ENCODE data around the gene CYGB.

Gene CYGB

GRCh38 chr17:76536511-76537287, 810 bp downstream of the CYGB start:
- no peak overlapping the region for H2AFZ ChIP-seq (ENCODE audit: low read depth, low read length)
- no peak overlapping the region for H2AK5ac ChIP-seq (ENCODE audit: low read length, severe bottlenecking)
- peak overlapping the region; percentile 94 to 100 for H3K18ac ChIP-seq (ENCODE audit: low read depth in 1 of 2, low read length in 2 of 2)
- peak overlapping the region; percentile 45 to 94 for H3K23ac ChIP-seq (ENCODE audit: low read length in 2 of 2)
- peak overlapping the region; percentile 0 to 96 for H2BK12ac ChIP-seq (ENCODE audit: low read length in 2 of 2)
- peaks cover 0 to 22% of the 10 kb centered on the region in 2 experiments for H3K36me3 ChIP-seq (ENCODE audit: control insufficient read depth in 1 of 2, insufficient read depth in 2 of 2, low read depth in 1 of 2, low read length in 2 of 2)
- H4K91ac ChIP-seq (ENCODE audit: low read length), result peak overlapping the region; percentile 94
- no peak overlapping the region for H3K27ac ChIP-seq (ENCODE audit: low read length, poor library complexity, severe bottlenecking)
- no peak for DNase-seq
- WGBS, result 37% methylated on average over 22 of the region's 25 CpGs
- peak overlapping the region; percentile 80 for H2BK15ac ChIP-seq (ENCODE audit: low read depth, poor library complexity, severe bottlenecking)
- no peaks in the 10 kb centered on the region for H3K79me1 ChIP-seq (replicated peaks; ENCODE audit: low read length, poor library complexity, severe bottlenecking)
- H4K8ac ChIP-seq (ENCODE audit: low read length), result peak overlapping the region; percentile 85
- H3K4ac ChIP-seq (ENCODE audit: low read depth in 1 of 2, low read length in 2 of 2), result peak overlapping the region; percentile 56 to 58
- peak overlapping the region; percentile 70 for H3K4me2 ChIP-seq (ENCODE audit: low read length, poor library complexity, severe bottlenecking)
- peak overlapping the region; percentile 83 for H3K9ac ChIP-seq (ENCODE audit: low read length)
- peak overlapping the region in 1 of 2 experiments; percentile 96 for H3K14ac ChIP-seq (ENCODE audit: low read length in 2 of 2)
- peak overlapping the region; percentile 61 to 76 for H3K4me3 ChIP-seq (ENCODE audit: insufficient read depth in 1 of 2, low read depth in 1 of 2, low read length in 2 of 2)
- peaks cover 32% of the 10 kb centered on the region for H3K4me1 ChIP-seq (ENCODE audit: control insufficient read depth, insufficient read depth, low read depth, low read length)
- H2BK5ac ChIP-seq (ENCODE audit: low read depth, low read length, poor library complexity, severe bottlenecking), result no peak overlapping the region
- peak overlapping the region; percentile 88 for H2BK120ac ChIP-seq (ENCODE audit: low read depth, low read length)
- H3K9me3 ChIP-seq (ENCODE audit: control insufficient read depth, low read length), result no peaks in the 10 kb centered on the region
- no peaks in the 10 kb centered on the region for H3K27me3 ChIP-seq (ENCODE audit: control insufficient read depth in 1 of 2, insufficient read depth in 1 of 2, low read length in 2 of 2)

- no peaks in the 10 kb centered on the region for H3K9me3 ChIP-seq (ENCODE audit: control insufficient read depth, low read length)
- H2BK15ac ChIP-seq (ENCODE audit: low read depth, poor library complexity, severe bottlenecking), result no peak overlapping the region
- H3K18ac ChIP-seq (ENCODE audit: low read depth in 1 of 2, low read length in 2 of 2), result peak overlapping the region; percentile 29 to 100
- no peak overlapping the region for H3K4me2 ChIP-seq (ENCODE audit: low read length, poor library complexity, severe bottlenecking)
- H3K9ac ChIP-seq (ENCODE audit: low read length), result peak overlapping the region; percentile 83
- peak overlapping the region in 1 of 2 experiments; percentile 65 for H3K23ac ChIP-seq (ENCODE audit: low read length in 2 of 2)
- no peaks in the 10 kb centered on the region for H3K79me1 ChIP-seq (replicated peaks; ENCODE audit: low read length, poor library complexity, severe bottlenecking)
- no peak overlapping the region for H3K27ac ChIP-seq (ENCODE audit: low read length, poor library complexity, severe bottlenecking)
- peaks cover 4 to 22% of the 10 kb centered on the region in 2 experiments for H3K36me3 ChIP-seq (ENCODE audit: control insufficient read depth in 1 of 2, insufficient read depth in 2 of 2, low read depth in 1 of 2, low read length in 2 of 2)
- peak overlapping the region; percentile 58 for H4K91ac ChIP-seq (ENCODE audit: low read length)
- no peak overlapping the region for H2AFZ ChIP-seq (ENCODE audit: low read depth, low read length)
- no peak overlapping the region for H2BK120ac ChIP-seq (ENCODE audit: low read depth, low read length)
- no peak for DNase-seq
- H2AK5ac ChIP-seq (ENCODE audit: low read length, severe bottlenecking), result no peak overlapping the region
- peak overlapping the region; percentile 0 to 89 for H2BK12ac ChIP-seq (ENCODE audit: low read length in 2 of 2)
- no peak overlapping the region for H2BK5ac ChIP-seq (ENCODE audit: low read depth, low read length, poor library complexity, severe bottlenecking)
- H3K27me3 ChIP-seq (ENCODE audit: control insufficient read depth in 1 of 2, insufficient read depth in 1 of 2, low read length in 2 of 2), result no peaks in the 10 kb centered on the region
- peaks cover 31% of the 10 kb centered on the region for H3K4me1 ChIP-seq (ENCODE audit: control insufficient read depth, insufficient read depth, low read depth, low read length)
- peak overlapping the region in 1 of 2 experiments; percentile 76 for H3K4me3 ChIP-seq (ENCODE audit: insufficient read depth in 1 of 2, low read depth in 1 of 2, low read length in 2 of 2)
- no peak overlapping the region for H4K8ac ChIP-seq (ENCODE audit: low read length)
- H3K4ac ChIP-seq (ENCODE audit: low read depth in 1 of 2, low read length in 2 of 2), result peak overlapping the region; percentile 55 to 56
- 86% methylated on average over 17 of the region's 19 CpGs for WGBS
- H3K14ac ChIP-seq (ENCODE audit: low read length in 2 of 2), result peak overlapping the region in 1 of 2 experiments; percentile 96
These were observed 1.6 kb downstream of the CYGB start for GRCh38 chr17:76535788-76536510.

GRCh38 chr17:76534831-76535732, 2.4 kb downstream of the CYGB start:
- H2AK5ac ChIP-seq (ENCODE audit: low read length, severe bottlenecking), result no peak overlapping the region
- peak overlapping the region; percentile 90 for H4K91ac ChIP-seq (ENCODE audit: low read length)

More at GRCh38 chr17:76534831-76535732, 2.4 kb downstream of the CYGB start:
- peak overlapping the region; percentile 6 for H2BK15ac ChIP-seq (ENCODE audit: low read depth, poor library complexity, severe bottlenecking)
- peak overlapping the region in 1 of 2 experiments; percentile 71 for H3K23ac ChIP-seq (ENCODE audit: low read length in 2 of 2)
- peak overlapping the region; percentile 86 to 100 for H3K18ac ChIP-seq (ENCODE audit: low read depth in 1 of 2, low read length in 2 of 2)
- peaks cover 4 to 22% of the 10 kb centered on the region in 2 experiments for H3K36me3 ChIP-seq (ENCODE audit: control insufficient read depth in 1 of 2, insufficient read depth in 2 of 2, low read depth in 1 of 2, low read length in 2 of 2)
- peak overlapping the region; percentile 0 to 85 for H2BK12ac ChIP-seq (ENCODE audit: low read length in 2 of 2)
- H3K4me3 ChIP-seq (ENCODE audit: insufficient read depth in 1 of 2, low read depth in 1 of 2, low read length in 2 of 2), result no peak overlapping the region
- peak overlapping the region; percentile 55 to 89 for H3K4ac ChIP-seq (ENCODE audit: low read depth in 1 of 2, low read length in 2 of 2)
- no peak overlapping the region for H2BK5ac ChIP-seq (ENCODE audit: low read depth, low read length, poor library complexity, severe bottlenecking)
- H3K14ac ChIP-seq (ENCODE audit: low read length in 2 of 2), result peak overlapping the region in 1 of 2 experiments; percentile 95
- no peak overlapping the region for H2AFZ ChIP-seq (ENCODE audit: low read depth, low read length)
- WGBS, result 92% methylated on average over 4 of the region's 7 CpGs
- H3K27ac ChIP-seq (ENCODE audit: low read length, poor library complexity, severe bottlenecking), result no peak overlapping the region
- peak overlapping the region; percentile 53 for H4K8ac ChIP-seq (ENCODE audit: low read length)
- DNase-seq, result no peak
- no peak overlapping the region for H2BK120ac ChIP-seq (ENCODE audit: low read depth, low read length)
- H3K4me2 ChIP-seq (ENCODE audit: low read length, poor library complexity, severe bottlenecking), result no peak overlapping the region
- peaks cover 33% of the 10 kb centered on the region for H3K4me1 ChIP-seq (ENCODE audit: control insufficient read depth, insufficient read depth, low read depth, low read length)
- H3K9ac ChIP-seq (ENCODE audit: low read length), result peak overlapping the region; percentile 83
- no peaks in the 10 kb centered on the region for H3K9me3 ChIP-seq (ENCODE audit: control insufficient read depth, low read length)
- H3K27me3 ChIP-seq (ENCODE audit: control insufficient read depth in 1 of 2, insufficient read depth in 1 of 2, low read length in 2 of 2), result no peaks in the 10 kb centered on the region
- no peaks in the 10 kb centered on the region for H3K79me1 ChIP-seq (replicated peaks; ENCODE audit: low read length, poor library complexity, severe bottlenecking)

Data from mesenchymal stem cell (in vitro differentiated cells and primary cell).